Activated CD4-positive, CD25-positive, alpha-beta regulatory T cell treated with anti-CD3 and anti-CD28 coated beads, Interleukin-2, amount 50 U/mL, for 16 hours (primary cell): ENCODE results near the gene CHCHD1.
"Not testable (repeated sequence)": the region's sequence is repeated elsewhere in the genome, so short reads cannot be mapped to it uniquely, and the experiment has no call there.

Experiments
- DNase-seq: peaks from one replicate; pipeline ENCODE4 v3.0.0-alpha.2; 2020; ENCODE audit warnings: low read depth, low spot score

CHCHD1 gene

GRCh38 chr10:73768881-73769280 lies 13.0 kb upstream of the CHCHD1 start:
- DNase-seq: peak; percentile 34

GRCh38 chr10:73769396-73769795 lies 12.5 kb upstream of the CHCHD1 start:
- DNase-seq: no peak

GRCh38 chr10:73771722-73772280 lies 10.0 kb upstream of the CHCHD1 start:
- peak; percentile 55 for DNase-seq

GRCh38 chr10:73772281-73773151 lies 9.3 kb upstream of the CHCHD1 start:
- peak; percentile 57 for DNase-seq

DNA sequence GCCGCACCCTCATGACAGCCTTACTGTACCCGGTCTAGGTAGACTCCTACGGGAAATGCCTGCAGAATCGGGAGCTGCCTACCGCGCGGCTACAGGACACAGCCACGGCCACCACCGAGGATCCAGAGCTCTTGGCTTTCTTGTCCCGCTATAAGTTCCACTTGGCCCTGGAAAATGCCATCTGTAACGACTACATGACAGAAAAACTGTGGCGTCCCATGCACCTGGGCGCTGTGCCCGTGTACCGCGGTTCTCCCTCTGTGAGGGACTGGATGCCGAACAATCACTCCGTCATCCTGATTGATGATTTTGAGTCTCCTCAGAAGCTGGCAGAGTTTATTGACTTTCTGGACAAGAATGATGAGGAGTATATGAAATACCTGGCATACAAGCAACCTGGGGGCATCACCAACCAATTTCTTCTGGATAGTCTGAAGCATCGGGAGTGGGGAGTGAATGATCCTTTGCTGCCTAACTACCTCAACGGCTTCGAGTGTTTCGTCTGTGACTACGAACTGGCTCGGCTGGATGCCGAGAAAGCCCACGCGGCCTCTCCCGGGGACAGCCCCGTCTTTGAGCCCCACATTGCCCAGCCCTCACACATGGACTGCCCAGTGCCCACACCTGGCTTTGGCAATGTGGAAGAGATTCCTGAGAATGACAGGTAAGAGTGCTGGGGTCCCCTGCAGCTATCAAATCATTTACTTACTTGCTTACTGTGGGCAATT lies 8.5 kb upstream of the CHCHD1 start:
- DNase-seq: no peak

DNA sequence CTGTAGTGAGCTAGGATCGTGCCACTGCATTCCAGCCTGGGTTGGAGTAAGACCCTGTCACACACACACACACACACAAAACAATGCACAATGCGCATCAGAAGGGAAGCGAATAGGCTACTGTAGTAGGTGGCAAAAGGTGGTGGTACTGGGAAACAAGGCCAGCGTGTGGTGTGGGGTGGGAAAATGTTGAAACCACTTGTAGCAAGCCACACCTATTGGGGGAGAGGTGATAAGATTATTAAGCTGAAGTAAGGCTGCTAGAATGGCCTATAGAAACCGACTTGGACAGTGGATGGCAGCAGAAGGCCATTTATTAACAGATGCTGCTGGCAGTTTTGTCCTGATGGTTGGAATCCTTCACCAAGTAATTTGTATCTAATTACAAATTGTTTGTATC lies 7.2 kb upstream of the CHCHD1 start:
- no peak for DNase-seq

- DNase-seq: no peak
Measured at GRCh38 chr10:73779018-73779417, 2.8 kb upstream of the CHCHD1 start.

GRCh38 chr10:73779539-73780197 lies 2.2 kb upstream of the CHCHD1 start:
- DNase-seq: no peak

GRCh38 chr10:73780301-73780700 lies 1.5 kb upstream of the CHCHD1 start:
- DNase-seq: no peak

GRCh38 chr10:73780966-73781365 lies 882 bp upstream of the CHCHD1 start:
- DNase-seq: no peak

DNA sequence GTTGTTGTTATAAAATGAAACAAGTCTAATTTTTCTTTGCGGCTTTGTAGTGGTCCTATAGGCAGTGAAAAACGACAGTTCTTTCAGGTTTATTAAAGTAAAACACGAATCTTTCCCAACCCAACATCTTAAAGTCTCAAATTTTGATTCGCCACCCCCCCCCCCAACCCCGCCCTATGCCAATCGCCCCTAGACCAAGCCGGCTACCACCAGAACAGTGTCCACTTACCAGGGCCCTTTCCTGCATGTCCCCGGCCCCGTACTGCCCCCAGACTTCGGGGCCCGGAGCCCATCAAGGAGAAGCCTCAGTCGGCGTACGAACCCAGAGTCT lies 335 bp upstream of the CHCHD1 start:
- no peak for DNase-seq

DNA sequence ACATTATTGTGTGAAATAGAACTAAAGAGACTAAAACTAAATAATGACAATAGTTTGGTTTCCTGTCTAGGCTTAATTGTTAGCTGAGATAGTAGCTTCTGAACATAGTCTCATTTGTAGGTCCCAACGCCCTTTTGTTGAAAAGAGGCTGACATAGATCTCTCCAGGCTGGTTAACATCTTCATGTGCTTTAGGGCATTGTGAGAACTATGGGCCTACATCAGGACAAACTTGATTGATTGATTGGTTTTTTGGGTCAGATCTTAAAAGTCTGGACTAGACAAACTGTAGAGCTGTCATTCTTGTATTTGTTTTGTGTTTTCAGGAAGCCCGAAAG lies 869 bp downstream of the CHCHD1 start:
- no peak for DNase-seq

- DNase-seq: peak; percentile 72
Measured at GRCh38 chr10:73785211-73785720, 3.4 kb downstream of the CHCHD1 start, which contains the start of gene ZSWIM8. ZSWIM8 (plus strand) TSS chr10:73785606; CDS start chr10:73785879, 273 bp downstream.

- no peak for DNase-seq
Measured at GRCh38 chr10:73785721-73786511, 4.1 kb downstream of the CHCHD1 start.

- no peak for DNase-seq
Measured at GRCh38 chr10:73786512-73786885, 4.7 kb downstream of the CHCHD1 start.

DNA sequence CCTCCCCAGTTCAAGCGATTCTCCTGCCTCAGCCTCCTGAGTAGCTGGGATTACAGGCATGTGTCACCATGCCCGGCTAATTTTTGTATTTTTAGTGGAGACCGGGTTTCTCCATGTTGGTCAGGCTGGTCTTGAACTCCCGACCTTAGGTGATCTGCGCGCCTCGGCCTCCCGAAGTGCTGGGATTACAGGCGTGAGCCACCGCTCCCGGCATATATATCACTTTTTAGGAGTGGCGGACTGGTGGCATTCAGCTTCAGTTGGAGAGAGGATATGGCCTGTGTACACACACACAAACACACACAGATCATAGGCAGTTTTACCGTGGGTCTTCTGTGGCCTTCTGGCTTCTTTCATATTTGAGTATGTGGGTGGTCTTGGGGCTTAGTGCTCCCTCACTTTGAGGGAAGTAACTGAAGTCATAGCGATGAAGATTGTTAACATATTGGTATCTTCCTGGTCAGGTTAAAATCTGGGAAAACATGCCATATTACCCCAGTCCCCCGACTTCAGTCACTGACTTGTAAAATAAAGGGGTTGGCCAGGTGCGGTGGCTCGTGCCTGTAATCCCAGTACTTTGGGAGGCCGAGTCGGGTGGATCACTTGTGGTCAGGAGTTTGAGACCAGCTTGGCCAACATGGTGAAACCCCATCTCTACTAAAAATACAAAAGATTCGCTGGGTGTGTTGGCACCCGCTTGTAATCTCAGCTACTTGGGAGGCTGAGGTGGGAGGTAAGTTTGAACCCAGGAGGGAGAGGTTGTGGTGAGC lies 5.4 kb downstream of the CHCHD1 start:
- DNase-seq: not testable (repeated sequence)

- DNase-seq: no peak
Measured at GRCh38 chr10:73788864-73789658, 7.2 kb downstream of the CHCHD1 start.

- DNase-seq: no peak
Measured at GRCh38 chr10:73789659-73790055, 7.8 kb downstream of the CHCHD1 start.

DNA sequence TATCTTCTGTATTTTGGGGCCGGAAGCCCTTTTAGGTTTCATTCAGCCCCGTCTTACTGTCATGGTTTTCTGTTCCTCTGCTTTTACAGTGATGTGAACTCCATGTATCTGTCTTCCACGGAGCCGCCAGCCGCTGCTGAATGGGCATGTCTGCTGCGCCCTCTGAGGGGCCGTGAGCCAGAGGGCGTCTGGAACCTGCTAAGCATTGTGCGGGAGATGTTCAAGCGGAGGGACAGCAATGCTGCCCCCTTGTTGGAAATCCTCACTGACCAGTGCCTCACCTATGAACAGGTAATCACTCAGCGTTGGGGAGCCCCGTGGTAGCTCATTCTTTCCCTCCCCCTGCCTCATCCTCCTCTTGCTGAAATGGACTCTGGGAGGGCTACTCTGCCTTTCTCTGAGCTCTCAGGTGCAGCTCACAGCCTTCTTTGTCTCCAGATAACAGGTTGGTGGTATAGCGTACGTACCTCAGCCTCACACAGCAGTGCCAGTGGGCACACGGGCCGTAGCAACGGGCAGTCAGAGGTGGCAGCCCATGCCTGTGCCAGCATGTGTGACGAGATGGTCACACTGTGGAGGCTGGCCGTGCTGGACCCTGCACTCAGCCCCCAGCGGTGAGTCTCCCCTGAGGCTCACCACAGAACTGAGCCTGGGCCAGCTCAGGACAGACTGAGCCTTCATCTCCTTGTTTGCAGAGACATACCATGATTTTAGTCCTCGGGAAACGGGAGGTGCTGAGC lies 9.2 kb downstream of the CHCHD1 start:
- no peak for DNase-seq
